DND-41 (cell line): ENCODE measurements around the gene DYRK1A.

ENCODE experiments used
- ATAC-seq: fragments of 200-7000 bp; cut with Tn5 transposase; 3 replicates; pipeline ENCODE4 v1.9.1; 2021; ENCODE audit warnings: low read depth; ENCODE audit not compliant: insufficient read depth
- DNase-seq: peaks from one replicate; pipeline ENCODE4 v3.0.0-alpha.2; 2020
- H2AFZ ChIP-seq: 2 replicates; pipeline ENCODE4 v1.6.0; 2012; ENCODE audit warnings: low read depth, low read length
- H3K27ac ChIP-seq: 2 replicates; pipeline ENCODE4 v1.5.1; 2012; ENCODE audit warnings: low read length, inconsistent platforms
- H3K27me3 ChIP-seq: fragments of 200-600 bp; sonication (generic); 2 replicates; pipeline ENCODE4 v1.6.0; 2012; ENCODE audit warnings: low read length, mild to moderate bottlenecking, inconsistent platforms; ENCODE audit not compliant: insufficient read depth, poor library complexity
- H3K36me3 ChIP-seq: 2 replicates; pipeline ENCODE4 v1.5.1; 2012; ENCODE audit warnings: low read length, inconsistent platforms; ENCODE audit not compliant: insufficient read depth
- H3K4me1 ChIP-seq: 2 replicates; pipeline ENCODE4 v1.5.1; 2012; ENCODE audit warnings: mild to moderate bottlenecking, low read length; ENCODE audit not compliant: insufficient read depth
- H3K4me2 ChIP-seq: 2 replicates; pipeline ENCODE4 v1.6.0; 2012; ENCODE audit warnings: mild to moderate bottlenecking, moderate library complexity, low read length, inconsistent platforms; ENCODE audit not compliant: insufficient read depth
- H3K4me3 ChIP-seq, 2 experiments: fragments of 200-600 bp in 1 of 2; shearing (Covaris generic) in 1 of 2; 2 replicates each; pipeline ENCODE4 v1.5.1; 2012 to 2016; ENCODE audit warnings: inconsistent platforms in 2 of 2, low read length in 2 of 2, mild to moderate bottlenecking in 2 of 2, low read depth in 1 of 2, moderate library complexity in 1 of 2
- H3K79me2 ChIP-seq: 2 replicates; pipeline ENCODE4 v1.6.0; 2012; ENCODE audit warnings: low read length, inconsistent platforms; ENCODE audit not compliant: insufficient read depth
- H3K9ac ChIP-seq: 2 replicates; pipeline ENCODE4 v1.6.0; 2012; ENCODE audit warnings: low read depth, mild to moderate bottlenecking, inconsistent platforms, low read length, moderate library complexity
- H3K9me3 ChIP-seq: 2 replicates; pipeline ENCODE4 v1.5.1; 2012; ENCODE audit warnings: low read length, moderate library complexity, mild to moderate bottlenecking, inconsistent platforms; ENCODE audit not compliant: insufficient read depth, severe bottlenecking
- H4K20me1 ChIP-seq: 2 replicates; pipeline ENCODE4 v1.6.0; 2012; ENCODE audit warnings: low read length; ENCODE audit not compliant: insufficient read depth
- EZH2 ChIP-seq: IDR thresholded peaks from 3 replicates; pipeline ENCODE4 v1.6.1; 2012; ENCODE audit warnings: borderline replicate concordance, low read depth, mild to moderate bottlenecking, moderate library complexity, low read length, inconsistent platforms; ENCODE audit not compliant: severe bottlenecking
- TF ChIP-seq, protein P1 (sequence below): IDR thresholded peaks from 2 replicates; pipeline ENCODE4 v1.5.1; 2012; ENCODE audit warnings: borderline replicate concordance, low read length, moderate library complexity, mild to moderate bottlenecking; ENCODE audit not compliant: poor library complexity, severe bottlenecking; ENCODE audit errors: extremely low read depth

The DYRK1A gene

DNA sequence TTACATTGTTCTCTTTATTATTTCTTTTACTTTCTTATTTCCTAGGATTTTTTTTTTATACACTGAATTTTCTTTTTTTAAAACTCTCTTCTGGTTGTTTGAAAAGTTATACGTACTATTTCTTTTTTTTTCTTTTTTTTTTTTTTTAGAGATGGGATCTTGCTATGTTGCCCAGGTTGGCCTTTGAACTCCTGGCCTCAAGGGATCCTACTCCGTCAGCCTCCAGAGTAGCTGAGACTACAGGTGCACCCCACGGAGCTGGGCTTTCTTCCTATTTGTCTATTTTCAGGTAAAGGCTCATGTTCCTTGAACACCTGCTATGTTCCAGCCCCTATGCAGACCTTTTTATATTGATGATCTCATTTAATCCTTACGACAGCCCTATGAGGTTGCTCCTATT is 29.4 kb upstream of the DYRK1A start:
- no peak for ATAC-seq
- H2AFZ ChIP-seq: no peak overlapping the region
- H3K36me3 ChIP-seq: no peaks in the 10 kb centered on the region
- no peak overlapping the region for H3K27ac ChIP-seq
- H4K20me1 ChIP-seq: no peaks in the 10 kb centered on the region
- no peaks in the 10 kb centered on the region for H3K4me1 ChIP-seq
- no peak overlapping the region for H3K9ac ChIP-seq
- no peak for DNase-seq
- peaks cover 2% of the 10 kb centered on the region for H3K27me3 ChIP-seq
- no peak for TF ChIP-seq EZH2
- TF ChIP-seq, protein P1, sequence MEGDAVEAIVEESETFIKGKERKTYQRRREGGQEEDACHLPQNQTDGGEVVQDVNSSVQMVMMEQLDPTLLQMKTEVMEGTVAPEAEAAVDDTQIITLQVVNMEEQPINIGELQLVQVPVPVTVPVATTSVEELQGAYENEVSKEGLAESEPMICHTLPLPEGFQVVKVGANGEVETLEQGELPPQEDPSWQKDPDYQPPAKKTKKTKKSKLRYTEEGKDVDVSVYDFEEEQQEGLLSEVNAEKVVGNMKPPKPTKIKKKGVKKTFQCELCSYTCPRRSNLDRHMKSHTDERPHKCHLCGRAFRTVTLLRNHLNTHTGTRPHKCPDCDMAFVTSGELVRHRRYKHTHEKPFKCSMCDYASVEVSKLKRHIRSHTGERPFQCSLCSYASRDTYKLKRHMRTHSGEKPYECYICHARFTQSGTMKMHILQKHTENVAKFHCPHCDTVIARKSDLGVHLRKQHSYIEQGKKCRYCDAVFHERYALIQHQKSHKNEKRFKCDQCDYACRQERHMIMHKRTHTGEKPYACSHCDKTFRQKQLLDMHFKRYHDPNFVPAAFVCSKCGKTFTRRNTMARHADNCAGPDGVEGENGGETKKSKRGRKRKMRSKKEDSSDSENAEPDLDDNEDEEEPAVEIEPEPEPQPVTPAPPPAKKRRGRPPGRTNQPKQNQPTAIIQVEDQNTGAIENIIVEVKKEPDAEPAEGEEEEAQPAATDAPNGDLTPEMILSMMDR: no peak
- no peaks in the 10 kb centered on the region for H3K9me3 ChIP-seq
- no peak overlapping the region for H3K4me2 ChIP-seq
- H3K79me2 ChIP-seq: no peaks in the 10 kb centered on the region
- no peak overlapping the region for H3K4me3 ChIP-seq

DNA sequence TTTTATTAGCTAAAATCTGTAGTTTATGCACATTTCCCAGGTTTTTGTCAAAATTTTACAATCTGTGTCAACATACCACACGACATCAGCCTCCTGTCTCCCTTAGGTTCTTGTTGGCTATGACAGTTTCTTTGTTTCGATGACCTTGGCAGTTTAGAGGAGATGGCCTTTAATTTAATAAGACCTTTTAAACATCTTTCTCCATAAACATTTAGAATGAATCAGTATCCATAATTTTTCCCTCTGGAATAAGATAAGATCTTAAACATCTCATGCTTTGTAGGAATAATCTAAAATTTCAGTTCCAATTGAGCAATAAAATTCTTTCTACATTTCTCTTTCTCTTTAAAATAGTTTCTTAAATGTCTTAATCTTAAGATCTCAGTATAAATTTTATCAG is 28.7 kb upstream of the DYRK1A start:
- Histone ChIP-seq H3K4me2 (no peak overlapping the region), H3K36me3 (no peaks in the 10 kb centered on the region), H3K27me3 (peaks cover 2% of the 10 kb centered on the region), H3K4me3 (no peak overlapping the region), H3K4me1 (no peaks in the 10 kb centered on the region), H3K9ac (no peak overlapping the region), H3K27ac (no peak overlapping the region), H3K9me3 (no peaks in the 10 kb centered on the region), H2AFZ (no peak overlapping the region), H4K20me1 (no peaks in the 10 kb centered on the region), H3K79me2 (no peaks in the 10 kb centered on the region)
- DNase-seq: no peak
- TF ChIP-seq, protein P1: no peak
- ATAC-seq: no peak

DNA sequence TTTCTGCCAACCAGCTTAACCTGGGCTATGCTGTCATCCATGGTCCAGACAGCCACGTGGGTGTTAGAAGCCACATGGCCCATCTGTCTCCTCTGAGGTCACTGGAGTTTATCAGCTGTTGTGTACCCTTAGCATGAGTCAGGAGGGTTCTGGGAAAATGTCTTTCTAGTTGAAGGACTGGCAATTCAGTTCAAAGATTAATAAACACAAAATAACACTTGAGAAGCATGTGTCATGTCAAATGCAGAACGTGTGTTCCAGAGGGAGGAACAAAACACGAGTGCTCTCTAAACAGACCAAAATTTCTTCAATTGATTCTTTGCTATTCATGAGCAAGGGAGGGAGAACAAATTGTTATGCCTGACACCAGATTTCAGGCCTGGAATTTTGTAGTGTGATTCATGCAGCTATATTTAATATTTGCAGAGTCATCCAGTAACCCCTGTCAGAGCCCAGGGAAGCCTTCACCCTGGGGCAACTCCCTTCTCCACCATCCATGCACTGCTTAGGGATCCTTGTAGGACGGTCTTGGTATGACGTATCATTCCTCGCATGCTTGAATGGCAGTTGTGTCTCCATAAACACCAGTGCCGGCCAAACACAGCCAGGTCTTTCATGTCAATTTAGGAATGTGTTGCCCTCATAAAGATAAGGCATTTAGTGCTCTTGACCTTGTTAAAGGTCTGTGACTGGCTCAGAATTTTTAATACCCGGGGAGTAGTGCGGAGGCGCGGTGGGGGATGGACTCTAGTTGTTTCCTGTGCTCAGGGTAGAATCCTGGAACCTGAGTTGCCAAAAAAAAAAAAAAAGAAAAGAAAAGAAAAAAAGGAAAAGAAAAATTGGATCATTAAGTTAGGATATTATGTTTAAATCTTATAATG is 27.7 kb upstream of the DYRK1A start:
- H2AFZ ChIP-seq: no peak overlapping the region

More for the DNA sequence above, 27.7 kb upstream of the DYRK1A start:
- Histone ChIP-seq H3K27ac (no peak overlapping the region), H3K4me3 (no peak overlapping the region), H3K27me3 (peaks cover 2% of the 10 kb centered on the region), H3K4me2 (no peak overlapping the region), H3K4me1 (no peaks in the 10 kb centered on the region), H3K9ac (no peak overlapping the region), H3K79me2 (no peaks in the 10 kb centered on the region), H3K36me3 (no peaks in the 10 kb centered on the region), H4K20me1 (no peaks in the 10 kb centered on the region), H3K9me3 (no peaks in the 10 kb centered on the region)
- TF ChIP-seq, protein P1: no peak
- no peak for TF ChIP-seq EZH2
- no peak for ATAC-seq
- DNase-seq: no peak
